Activated CD4-positive, alpha-beta T cell treated with anti-CD3 and anti-CD28 coated beads, Interleukin-2, amount 50 U/mL, for 48 hours (primary cell): ENCODE results near the gene PLEKHA7.

Source experiments
- DNase-seq, 2 experiments: peaks; one replicate each; pipeline ENCODE4 v3.0.0-alpha.2; 2020

Gene PLEKHA7

DNA sequence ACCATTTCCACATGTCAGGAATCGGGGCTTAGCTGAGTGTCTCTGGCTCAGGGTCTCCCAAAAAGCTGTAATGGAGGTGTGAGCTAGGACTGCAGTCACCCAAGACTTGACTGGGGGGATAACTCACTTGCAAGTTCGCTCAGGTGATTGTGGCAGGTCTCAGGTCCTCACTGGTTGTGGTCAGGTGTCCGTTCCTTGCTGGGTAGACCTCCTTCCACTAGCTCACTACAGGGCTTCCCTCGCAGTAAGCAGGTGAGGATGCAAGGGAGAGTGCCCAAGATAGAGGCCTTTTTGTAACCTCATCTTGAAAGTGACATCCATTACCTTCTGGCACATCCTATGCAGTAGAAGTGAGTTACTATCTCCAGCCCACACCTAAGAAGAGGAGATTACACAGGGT lies 246.3 kb downstream of the PLEKHA7 start:
- no peak for DNase-seq

- no peak for DNase-seq
Measured at GRCh38 chr11:16767137-16767536, 247.1 kb downstream of the PLEKHA7 start.

DNA sequence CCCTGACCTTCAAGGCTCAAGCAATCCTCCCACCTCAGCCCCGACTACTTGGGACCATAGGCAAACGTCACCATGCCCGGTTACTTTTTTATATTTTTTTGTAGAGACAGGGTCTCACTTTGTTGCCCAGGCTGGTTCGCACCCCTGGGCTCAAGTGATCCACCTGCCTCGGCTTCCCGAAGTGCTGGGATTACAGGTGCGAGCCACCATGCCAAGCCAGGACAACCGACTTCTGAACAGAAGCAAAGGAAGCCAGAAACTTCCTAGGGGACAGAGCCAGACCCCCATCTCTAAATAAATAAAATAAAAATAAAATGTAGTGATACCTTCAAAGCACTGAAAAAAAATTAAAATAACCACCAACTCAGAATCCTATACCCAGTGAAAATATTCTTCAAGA lies 249.3 kb downstream of the PLEKHA7 start:
- DNase-seq = no peak

DNA sequence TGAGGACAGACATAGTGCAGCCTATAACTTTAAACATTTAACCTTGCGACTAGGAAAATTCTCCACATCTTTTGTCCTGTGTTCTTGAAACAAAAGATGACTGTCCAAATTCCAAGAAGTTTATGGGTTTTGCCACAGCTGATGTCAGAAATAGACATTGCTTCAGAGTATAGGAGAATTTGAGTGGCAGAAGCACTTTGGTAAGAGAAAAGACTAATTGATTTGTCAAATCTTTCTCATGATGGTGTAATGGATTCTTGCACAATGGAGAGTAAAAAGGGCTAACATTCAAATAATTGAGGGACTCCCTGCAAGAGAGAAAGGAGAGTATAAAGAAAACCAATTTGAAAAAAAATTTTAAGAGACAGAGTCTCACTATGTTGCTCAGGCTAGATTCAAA lies 250.5 kb downstream of the PLEKHA7 start:
- no peak for DNase-seq

GRCh38 chr11:16759857-16760508 lies 254.2 kb downstream of the PLEKHA7 start:
- DNase-seq = peak in 1 of 2 experiments; percentile 19

DNA sequence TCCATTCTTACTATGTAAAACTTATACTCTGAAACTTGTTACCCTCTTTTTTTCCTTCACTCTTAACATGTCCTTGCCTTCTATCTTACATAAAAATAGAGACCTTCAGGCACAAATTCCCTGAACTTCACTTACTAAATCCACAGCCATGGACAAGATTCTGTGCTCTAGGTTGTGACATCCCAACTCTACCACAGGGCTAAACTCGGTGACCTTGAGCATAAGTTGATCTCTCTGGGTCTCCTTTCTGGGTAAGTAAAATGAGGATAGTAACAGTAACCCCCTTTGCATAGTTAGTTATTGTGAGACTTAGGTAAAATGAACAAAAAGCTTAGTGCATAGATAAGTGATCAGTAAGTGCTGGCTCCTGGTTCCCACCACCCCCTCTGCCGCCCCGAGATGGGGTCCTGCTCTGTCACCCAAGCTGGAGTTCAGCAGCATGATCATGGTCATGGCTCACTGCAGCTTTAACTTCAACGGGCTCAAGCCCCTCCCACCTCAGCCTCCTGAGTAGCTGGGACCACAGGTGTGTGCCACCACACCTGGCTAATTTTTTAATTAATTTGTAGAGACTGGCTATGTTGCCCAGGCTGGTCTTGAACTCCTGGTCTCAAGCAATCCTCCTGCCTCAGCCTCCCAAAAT lies 255.7 kb downstream of the PLEKHA7 start:
- no peak for DNase-seq

DNA sequence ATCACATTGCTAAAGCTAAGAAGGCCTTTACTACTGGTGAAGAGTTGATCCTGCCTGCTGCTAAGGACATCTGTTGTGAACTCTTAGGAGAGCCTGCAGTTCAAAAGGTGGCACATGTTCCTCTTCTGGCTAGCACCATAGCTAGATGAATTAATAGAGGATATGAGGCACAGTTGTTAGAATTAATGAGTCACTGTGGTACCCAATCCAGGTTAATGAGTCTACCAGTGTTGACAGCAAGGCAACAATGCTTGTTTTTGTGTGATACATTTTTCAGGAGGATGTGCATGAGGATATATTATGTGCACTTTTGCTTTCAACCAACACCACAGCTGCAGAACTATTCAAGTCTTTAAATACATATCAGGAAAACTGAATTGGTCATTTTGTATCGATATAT lies 263.8 kb downstream of the PLEKHA7 start:
- no peak for DNase-seq

- DNase-seq = no peak
Measured at GRCh38 chr11:16749666-16750065, 264.5 kb downstream of the PLEKHA7 start.

DNA sequence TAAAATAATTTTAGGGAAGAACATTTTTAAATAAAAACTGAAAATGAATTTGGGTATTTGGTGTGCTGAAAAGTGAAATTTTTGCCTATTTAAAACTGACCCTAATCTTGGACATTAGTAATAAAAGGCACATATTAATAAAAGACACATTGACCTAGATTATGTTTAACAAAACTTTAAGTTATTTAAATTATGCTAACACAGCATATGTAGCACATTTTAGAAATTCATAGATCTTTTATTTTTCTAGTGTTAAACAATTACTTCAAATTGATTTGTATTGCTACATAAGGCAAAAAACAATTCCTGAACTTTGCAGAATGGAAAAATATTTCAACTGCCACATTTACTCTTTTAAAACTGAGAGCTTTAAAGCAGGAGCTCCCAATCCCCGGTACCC lies 265.1 kb downstream of the PLEKHA7 start:
- no peak for DNase-seq

DNA sequence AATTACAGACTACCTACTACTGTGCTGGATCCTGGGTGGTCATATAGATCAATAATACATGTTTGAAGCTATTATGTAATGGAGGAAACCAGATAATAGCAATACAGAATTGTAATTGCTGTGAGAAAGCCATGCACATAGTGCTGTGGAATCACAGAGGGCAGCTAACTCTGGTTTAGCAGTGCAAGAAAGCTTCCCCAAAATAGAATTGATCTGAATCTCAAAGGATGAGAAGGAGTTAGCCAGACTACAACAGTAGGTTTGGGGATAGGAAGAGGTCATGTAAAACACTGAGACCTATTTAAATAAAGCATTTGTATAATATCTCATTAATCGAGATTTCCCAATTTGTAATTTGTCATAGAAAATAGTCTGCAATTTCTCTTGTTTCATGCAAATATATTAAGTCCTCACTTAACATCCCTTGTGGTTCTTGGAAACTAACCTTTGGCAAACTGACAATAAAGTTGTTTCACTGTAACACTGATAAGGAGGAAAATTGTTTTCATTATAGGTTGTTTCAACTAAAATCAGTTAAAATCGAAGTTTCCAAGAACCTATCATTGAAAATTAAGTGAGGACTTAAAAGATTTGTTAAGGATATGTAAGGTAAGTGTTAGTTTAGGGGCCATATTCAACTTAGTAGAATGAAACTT lies 268.1 kb downstream of the PLEKHA7 start:
- no peak for DNase-seq

DNA sequence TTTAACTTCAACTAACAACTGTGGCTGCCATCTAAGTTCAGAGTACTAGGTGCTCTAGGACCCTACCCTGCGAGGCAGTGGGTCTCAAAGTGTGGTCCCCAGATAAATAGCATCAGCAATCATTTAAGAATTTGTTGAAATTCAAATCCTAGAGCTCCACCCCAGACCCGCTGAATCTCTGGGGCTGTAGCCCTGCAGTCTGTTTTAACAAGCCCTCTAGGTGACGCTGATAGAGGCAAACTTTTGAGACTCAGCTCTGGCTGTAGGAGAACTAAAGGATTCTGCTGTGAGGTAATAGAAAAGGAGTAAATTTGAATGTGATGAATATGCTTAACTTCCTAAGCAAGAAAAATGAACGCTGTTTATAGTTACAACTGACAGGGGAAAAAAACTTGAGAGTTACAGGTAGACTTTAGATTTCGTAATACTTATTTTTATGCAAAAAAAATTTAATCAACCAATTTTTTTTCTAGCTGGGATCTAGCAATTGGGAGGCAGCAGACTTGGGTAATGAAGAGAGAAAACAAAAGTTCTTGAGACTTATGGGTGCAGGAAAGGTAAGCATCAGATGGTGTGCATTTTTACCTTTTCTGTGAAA lies 270.0 kb downstream of the PLEKHA7 start:
- no peak for DNase-seq

DNA sequence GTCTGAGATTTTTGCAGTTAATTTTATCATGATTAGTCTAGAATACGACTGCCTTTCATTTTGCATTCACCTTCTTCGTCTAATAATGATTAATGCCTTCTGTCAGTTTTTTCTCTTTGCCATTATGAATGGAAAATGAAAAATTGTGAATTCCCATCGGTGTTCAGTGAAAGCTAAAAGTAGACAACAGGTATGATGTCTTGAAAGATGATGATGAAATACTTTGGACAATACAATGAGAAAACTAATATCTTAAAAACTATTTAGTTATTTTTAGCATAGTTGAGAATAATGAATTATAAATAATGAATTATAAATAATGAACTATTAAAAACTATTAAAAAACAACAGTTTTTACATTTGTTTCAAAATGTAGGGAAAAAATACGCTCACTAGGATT lies 270.7 kb downstream of the PLEKHA7 start:
- no peak for DNase-seq

DNA sequence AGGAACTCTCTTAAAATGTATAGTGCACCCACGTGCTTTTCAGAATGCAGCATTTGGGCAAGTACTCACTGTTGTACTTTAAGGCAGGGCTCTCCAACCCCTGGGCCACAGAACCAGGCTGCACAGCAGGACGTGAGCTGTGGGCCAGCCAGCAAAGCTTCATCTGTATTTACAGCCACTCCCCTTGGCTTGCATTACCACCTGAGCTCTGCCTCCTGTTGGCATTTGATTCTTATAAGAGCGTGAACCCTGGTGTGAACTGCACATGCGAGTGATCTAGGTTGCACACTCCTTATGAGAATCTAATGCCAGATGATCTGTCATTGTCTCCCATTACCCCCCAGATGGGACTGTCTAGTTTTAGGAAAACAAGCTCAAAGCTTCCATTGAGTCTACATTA lies 272.7 kb downstream of the PLEKHA7 start:
- DNase-seq = no peak

GRCh38 chr11:16738947-16739815 lies 275.0 kb downstream of the PLEKHA7 start:
- DNase-seq = no peak

DNA sequence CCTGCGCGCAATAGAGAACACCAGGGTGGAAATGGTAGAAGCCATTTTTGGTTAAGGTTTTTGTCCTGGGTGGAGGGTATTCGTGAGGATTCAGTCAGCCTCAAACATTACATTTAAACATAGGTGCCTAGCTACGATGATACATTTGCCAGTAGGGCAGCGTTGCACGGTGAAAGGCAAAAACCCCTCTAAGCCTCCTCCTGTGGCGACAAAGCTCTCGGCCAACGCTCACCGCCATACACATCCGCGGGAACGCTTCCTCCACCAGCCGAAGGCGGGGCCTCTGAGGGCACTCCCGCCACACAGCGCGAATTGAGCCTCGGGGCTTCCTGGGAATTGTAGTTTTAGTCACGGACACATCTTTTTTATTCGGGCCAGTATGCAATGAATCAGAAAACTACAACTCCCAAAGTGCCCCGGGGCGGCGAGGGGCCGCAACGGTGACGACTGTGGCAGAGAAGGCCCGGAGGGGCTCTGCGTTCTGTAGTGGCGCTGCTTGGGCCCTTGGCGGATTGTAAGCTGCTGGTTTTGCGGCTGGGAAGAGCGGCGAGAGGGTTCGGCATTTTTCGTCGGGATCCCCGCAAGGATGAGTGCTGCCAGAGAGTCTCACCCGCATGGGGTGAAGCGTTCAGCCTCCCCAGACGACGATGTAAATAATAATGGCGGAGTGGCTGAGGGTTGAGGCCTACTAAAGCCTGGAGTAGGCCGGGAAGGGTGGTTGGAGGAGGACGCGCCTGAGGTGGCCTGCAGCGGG lies 275.8 kb downstream of the PLEKHA7 start, which contains the start of gene C11orf58:
Gene C11orf58, plus strand, starts transcription at position 455 of the 754 bp plus-strand sequence. Its CDS starts 132 bp downstream, at position 587.
- DNase-seq = peak; percentile 91 to 93

DNA sequence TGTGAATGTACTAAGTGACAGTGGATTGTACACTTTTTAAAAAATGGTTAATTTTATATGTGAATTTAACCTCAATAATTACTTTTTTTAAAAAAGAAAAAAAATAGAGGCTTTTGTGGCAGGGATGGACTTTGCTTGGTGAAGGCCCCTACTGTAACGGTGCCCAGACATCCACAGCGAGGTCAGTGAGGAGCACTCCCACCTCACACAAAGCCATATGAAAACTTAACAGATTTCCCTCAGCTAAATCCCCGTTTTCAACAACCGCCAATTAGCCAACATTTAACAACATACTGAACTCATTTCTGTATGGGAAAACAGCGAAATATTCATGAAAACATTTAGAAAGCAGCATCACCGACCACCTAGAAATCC lies 276.4 kb downstream of the PLEKHA7 start:
- no peak for DNase-seq
